GM10248 (cell line): ENCODE measurements around the gene MYBBP1A.

Source experiments
- CTCF ChIA-PET: fragments of 300-600 bp; sonication (Branson Sonifier 250); formaldehyde crosslinking; extraction: SDS; loops from one replicate; lab custom pipeline; 2021; ENCODE audit warnings: antibody characterized with exemption; lab: Yijun Ruan, JAX
- POLR2A ChIA-PET: fragments of 350-650 bp; sonication (Branson Sonifier 250); formaldehyde crosslinking; extraction: SDS; loops from one replicate; lab custom pipeline; 2020; ENCODE audit warnings: antibody characterized with exemption; lab: Yijun Ruan, JAX
- DNase-seq: peaks from one replicate; pipeline ENCODE4 v3.0.0; 2012; ENCODE audit errors: extremely low spot score
- TF ChIP-seq, protein P1 (sequence below): IDR thresholded peaks from 2 replicates; pipeline ENCODE4 v1.5.1; 2012; ENCODE audit warnings: mild to moderate bottlenecking, low read depth; ENCODE audit errors: extremely low read depth, missing control alignments, control extremely low read depth

MYBBP1A gene

DNA sequence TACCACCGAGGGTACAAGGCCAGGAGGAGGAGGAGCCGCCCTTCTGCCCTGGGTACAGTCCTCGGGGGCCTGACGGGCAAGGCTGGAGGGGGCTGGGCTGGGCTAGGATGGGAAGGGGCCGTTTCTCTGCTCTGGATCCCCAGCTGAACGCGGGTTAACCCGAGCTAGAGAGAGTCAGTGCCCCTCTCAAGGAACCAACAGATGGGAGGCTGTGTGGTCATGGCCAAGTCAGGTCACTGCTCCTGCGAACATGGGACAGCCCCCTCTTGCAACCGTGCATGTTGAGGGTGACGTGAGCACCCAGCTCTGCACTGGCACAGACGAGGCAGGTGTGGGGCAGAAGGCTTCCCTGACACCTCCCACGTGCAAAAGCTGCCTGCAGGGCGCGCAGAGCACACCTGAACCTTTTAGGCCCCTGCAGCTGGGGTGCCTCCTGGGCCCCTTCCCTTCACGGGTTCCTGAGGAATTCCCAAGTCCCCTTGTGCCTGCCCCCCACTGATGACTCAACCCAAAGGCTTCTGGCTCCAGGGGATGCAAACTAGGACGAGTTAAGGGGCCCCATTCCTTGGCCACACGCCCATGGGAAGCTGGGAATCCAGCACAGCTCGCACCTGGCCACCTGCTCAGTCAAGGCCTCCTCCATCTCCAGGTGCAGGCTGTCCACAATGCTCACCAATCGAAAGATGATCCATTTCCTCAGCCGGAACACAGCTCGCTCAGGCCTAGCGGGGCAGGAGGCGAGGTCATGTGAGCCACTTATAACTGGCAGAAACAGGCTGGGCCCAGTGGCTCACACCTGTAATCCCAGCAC lies 6.3 kb downstream of the MYBBP1A start:
- no peak for DNase-seq
- CTCF ChIA-PET, result interaction anchor here (1.0 to 4.6 kb wide), 2 partner anchors 13 to 18 kb away, joined by 3 to 29 read pairs; no protein-coding TSS in a partner anchor
- TF ChIP-seq, protein P1, sequence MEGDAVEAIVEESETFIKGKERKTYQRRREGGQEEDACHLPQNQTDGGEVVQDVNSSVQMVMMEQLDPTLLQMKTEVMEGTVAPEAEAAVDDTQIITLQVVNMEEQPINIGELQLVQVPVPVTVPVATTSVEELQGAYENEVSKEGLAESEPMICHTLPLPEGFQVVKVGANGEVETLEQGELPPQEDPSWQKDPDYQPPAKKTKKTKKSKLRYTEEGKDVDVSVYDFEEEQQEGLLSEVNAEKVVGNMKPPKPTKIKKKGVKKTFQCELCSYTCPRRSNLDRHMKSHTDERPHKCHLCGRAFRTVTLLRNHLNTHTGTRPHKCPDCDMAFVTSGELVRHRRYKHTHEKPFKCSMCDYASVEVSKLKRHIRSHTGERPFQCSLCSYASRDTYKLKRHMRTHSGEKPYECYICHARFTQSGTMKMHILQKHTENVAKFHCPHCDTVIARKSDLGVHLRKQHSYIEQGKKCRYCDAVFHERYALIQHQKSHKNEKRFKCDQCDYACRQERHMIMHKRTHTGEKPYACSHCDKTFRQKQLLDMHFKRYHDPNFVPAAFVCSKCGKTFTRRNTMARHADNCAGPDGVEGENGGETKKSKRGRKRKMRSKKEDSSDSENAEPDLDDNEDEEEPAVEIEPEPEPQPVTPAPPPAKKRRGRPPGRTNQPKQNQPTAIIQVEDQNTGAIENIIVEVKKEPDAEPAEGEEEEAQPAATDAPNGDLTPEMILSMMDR, result no peak
- POLR2A ChIA-PET, result no interaction called here

DNA sequence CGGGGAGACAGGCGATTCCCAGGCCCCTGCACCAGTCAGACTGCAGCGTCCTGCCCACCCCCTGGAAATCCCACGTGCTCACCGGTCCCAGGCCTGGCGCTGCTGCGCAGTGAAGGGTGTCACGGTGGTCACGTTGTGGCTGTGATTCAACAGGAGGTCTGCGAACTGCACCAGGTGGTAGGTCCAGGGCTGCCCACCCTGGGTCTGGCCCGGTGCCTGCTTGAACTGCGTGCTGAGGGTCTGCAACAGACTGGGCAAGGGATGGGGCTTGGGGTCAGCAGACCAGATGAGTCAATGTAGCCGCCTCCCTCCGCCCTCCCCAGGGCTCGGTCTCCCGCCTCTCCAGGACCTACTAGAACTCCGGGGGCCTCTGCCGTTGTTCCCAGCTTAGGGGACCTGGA lies 7.1 kb downstream of the MYBBP1A start:
- TF ChIP-seq, protein P1, result no peak
- POLR2A ChIA-PET, result no interaction called here
- no peak for DNase-seq
- CTCF ChIA-PET, result interaction anchor here (0.8 kb wide), 1 partner anchor 17 kb away, joined by 3 read pairs; no protein-coding TSS in a partner anchor

DNA sequence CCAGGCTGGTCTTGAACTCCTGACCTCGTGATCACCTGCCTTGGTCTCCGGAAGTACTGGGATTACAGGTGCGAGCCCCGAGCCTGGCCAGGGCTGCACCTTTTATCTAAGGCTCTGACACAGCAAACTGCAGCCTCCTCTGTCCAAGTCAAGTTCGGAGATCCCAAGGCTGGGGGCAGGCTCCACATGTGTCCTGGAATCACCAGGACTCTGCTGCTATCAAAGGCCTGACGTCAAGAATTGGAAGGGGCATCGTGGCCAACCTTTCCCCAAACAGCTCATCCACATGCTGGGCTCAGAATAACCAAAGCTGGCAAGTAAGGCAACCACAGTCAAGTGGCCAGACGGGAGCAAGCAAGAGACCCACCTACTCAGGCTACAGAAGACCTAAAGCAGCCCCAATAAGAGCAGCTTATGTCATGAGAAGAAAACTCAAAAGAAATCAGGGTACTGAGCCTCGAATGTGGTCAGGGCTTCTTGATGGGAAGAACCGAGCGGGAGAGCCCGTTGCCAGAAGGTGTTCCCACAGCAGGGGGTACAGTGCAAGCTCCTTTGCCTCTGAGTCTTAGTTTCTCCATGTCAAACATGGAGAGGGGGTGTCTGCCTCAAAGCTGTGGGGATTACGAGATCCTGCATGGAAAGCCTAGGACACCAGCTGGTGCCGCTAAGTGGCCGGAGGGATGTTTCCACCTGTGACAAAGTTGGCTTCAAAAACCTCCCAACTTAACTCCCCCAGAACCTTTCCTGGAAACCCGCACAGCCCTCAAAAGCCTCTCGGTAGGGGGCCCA lies 7.9 kb downstream of the MYBBP1A start:
- ChIA-PET POLR2A (no interaction called here), CTCF (interaction anchor here (0.8 kb wide), 1 partner anchor 18 kb away, joined by 3 read pairs; no protein-coding TSS in a partner anchor)
- TF ChIP-seq, protein P1, result no peak
- no peak for DNase-seq

DNA sequence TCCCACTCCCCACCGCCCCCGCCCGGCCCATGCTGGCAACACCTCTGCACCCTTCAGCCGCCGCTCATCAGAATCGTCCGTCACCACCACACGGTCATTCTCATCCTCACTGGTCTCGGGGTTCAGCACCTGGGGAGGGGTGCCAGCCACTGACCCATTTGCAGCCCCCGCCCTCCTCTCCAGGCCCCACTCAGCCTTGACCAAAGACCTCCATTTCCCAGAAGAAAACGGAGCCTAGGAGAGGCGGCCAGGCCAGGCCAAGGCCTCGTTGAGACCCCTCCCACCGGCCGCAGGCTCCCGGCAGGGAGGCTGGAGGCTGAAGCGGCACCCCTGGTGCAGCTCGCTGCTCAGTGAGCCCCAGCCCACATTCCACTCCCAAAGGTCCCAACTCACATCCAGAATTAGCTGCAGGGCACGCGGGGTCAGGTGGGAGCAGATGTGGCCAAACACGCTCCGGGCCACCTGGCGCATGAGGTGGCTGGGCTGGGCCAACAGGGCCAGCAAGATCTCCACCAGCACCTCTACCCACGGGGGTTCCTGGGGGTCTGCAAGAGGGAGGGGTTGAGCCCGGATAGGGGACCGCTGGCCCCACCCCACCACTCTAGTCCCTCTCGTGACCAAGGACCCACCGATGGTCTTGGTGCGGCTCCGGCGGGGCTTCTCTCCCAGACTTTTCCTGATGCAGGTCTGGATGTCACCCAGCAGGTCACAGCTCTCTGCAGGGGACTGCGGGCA lies 9.8 kb downstream of the MYBBP1A start:
- no peak for DNase-seq
- TF ChIP-seq, protein P1, result no peak
- ChIA-PET POLR2A (no interaction called here), CTCF (no interaction called here)

DNA sequence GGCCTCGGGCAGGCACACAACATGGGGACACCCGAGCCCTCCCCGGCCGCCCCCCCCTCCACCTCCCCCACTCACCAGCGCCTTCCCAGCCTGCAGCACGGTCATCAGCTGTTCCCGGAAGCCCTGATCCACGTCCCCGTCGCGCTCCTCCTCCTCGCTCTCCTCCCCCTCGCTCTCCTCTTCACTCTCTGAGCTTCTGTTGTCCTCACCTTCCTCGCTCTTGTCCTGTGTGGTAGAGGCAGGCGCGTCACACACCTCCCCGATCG lies 10.3 kb downstream of the MYBBP1A start:
- POLR2A ChIA-PET, result no interaction called here

More for the DNA sequence above, 10.3 kb downstream of the MYBBP1A start:
- CTCF ChIA-PET, result interaction anchor here (0.8 kb wide), 1 partner anchor 21 kb away, joined by 4 read pairs; no protein-coding TSS in a partner anchor
- TF ChIP-seq, protein P1, result no peak
- DNase-seq, result no peak
